GM18951 (cell line): ENCODE measurements around the gene STPG2.
"Not testable (repeated sequence)": the region's sequence is repeated elsewhere in the genome, so short reads cannot be mapped to it uniquely, and the experiment has no call there.

ENCODE experiments used
- POLR2A ChIP-seq: IDR thresholded peaks from 4 replicates; pipeline ENCODE4 v1.6.1; 2011; ENCODE audit warnings: mild to moderate bottlenecking; ENCODE audit not compliant: insufficient read length, insufficient read depth; ENCODE audit errors: extremely low read depth
- in situ Hi-C: fragments of 300-500 bp; cut with MboI; formaldehyde crosslinking; loops from one replicate; pipeline ENCODE4 v1.12.0; 2022; ENCODE audit warnings: low sequenced_read_pairs, mixed read lengths, inconsistent platforms; ENCODE audit not compliant: unreplicated experiment

Gene STPG2

GRCh38 chr4:97942951-97943350 is 200.3 kb downstream of the STPG2 start:
- in situ Hi-C loops, result no loop called here
- no peak for TF ChIP-seq POLR2A

- TF ChIP-seq POLR2A, result no peak
- in situ Hi-C loops, result no loop called here
These were observed 201.1 kb downstream of the STPG2 start for GRCh38 chr4:97942137-97942536.

- in situ Hi-C loops, result no loop called here
- no peak for TF ChIP-seq POLR2A
These were observed 205.1 kb downstream of the STPG2 start for GRCh38 chr4:97938141-97938540.

GRCh38 chr4:97924341-97924958 is 218.8 kb downstream of the STPG2 start:
- no peak for TF ChIP-seq POLR2A
- in situ Hi-C loops, result no loop called here

- in situ Hi-C loops, result no loop called here
These were observed 220.2 kb downstream of the STPG2 start for GRCh38 chr4:97923096-97923495.

GRCh38 chr4:97917115-97917514 is 226.2 kb downstream of the STPG2 start:
- in situ Hi-C loops, result no loop called here
- no peak for TF ChIP-seq POLR2A

More at GRCh38 chr4:97923096-97923495, 220.2 kb downstream of the STPG2 start:
- no peak for TF ChIP-seq POLR2A

GRCh38 chr4:97912156-97912555 is 231.1 kb downstream of the STPG2 start:
- TF ChIP-seq POLR2A, result no peak
- in situ Hi-C loops, result no loop called here

GRCh38 chr4:97911236-97911906 is 231.9 kb downstream of the STPG2 start:
- in situ Hi-C loops, result no loop called here
- no peak for TF ChIP-seq POLR2A

- TF ChIP-seq POLR2A, result no peak
- in situ Hi-C loops, result no loop called here
These were observed 233.3 kb downstream of the STPG2 start for GRCh38 chr4:97910005-97910404.

GRCh38 chr4:97903436-97904189 is 239.7 kb downstream of the STPG2 start:
- in situ Hi-C loops, result not testable (repeated sequence)

- in situ Hi-C loops, result no loop called here
- TF ChIP-seq POLR2A, result no peak
These were observed 243.0 kb downstream of the STPG2 start for GRCh38 chr4:97900229-97900628.

GRCh38 chr4:97892592-97893266 is 250.5 kb downstream of the STPG2 start:
- no peak for TF ChIP-seq POLR2A
- in situ Hi-C loops, result no loop called here

- no peak for TF ChIP-seq POLR2A
- in situ Hi-C loops, result no loop called here
These were observed 263.3 kb downstream of the STPG2 start for GRCh38 chr4:97879942-97880341.
